ENCODE results near the gene PRELP.

The PRELP gene

DNA sequence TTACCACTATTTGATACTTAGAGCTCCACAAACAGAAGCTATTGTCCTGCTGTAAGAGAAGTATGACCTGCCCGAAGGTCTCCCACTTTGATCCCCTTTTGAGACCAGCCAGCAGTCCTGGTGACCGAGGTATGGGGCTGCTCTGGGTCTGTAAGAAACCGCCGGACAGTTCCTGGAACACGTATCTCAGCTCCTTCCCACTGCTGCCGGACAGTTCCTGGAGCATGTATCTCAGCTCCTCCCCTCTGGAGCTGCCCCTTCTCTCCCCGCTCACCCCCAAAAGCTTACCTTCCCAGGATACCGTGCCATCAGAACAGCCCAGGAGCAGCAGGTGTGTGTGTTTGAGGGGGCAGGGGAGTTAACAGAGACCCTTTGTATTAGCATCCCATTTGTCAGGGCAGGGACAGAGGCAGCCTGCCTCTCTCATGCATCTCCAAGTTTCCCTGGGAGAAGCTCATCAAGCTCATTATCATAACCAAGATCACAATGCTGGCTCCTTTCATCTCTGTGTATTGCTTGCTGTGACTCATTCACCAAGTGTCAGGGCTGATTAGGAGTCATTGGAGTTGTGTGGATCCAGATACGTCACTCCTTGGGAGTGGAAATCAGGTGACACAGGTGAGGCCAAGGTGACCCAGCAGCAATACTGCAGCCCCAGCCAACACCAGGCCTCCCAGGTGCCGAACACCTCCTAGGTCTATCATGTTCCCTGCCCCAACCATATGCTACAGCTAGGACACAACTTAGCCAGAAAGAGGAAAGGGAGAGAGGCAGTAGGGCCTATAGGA lies 43.6 kb downstream of the PRELP start:
- Histone ChIP-seq H3K4me1 (ENCODE audit: control insufficient read depth in 1 of 2, insufficient read depth in 2 of 2, low read length in 2 of 2) (peaks cover 10 to 43% of the 10 kb centered on the region in 2 donors), H3K27me3 (ENCODE audit: low read depth, low read length) (no peaks in the 10 kb centered on the region), H3K27ac (ENCODE audit: low read length) (no peak overlapping the region), H3K36me3 (ENCODE audit: control insufficient read depth in 1 of 2, insufficient read depth in 2 of 2, low read length in 2 of 2) (no peaks in the 10 kb centered on the region), H3K4me3 (ENCODE audit: low read depth in 1 of 2, low read length in 2 of 2) (no peak overlapping the region), H3K9me3 (ENCODE audit: control insufficient read depth in 1 of 2, low read length in 2 of 2) (no peaks in the 10 kb centered on the region)

DNA sequence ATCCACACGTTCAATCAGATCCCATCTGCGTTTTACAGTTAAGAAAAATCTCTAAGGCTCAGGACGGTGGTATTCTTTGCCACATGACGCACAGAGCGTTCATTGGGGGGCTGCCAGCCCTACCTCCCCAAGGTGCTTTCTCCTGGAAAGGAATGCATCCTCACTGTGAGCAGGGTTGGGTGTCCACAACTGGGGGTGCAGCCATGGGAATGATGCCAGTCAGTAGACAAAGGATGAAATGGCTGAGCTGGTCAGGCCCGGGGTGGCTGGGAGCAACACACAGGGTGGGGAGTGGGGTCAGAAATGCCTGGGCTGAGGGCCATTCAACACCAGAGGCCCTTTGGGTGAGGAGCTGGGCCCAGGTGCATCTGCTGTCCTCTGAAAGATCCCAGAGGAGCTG lies 44.3 kb downstream of the PRELP start:
- H3K36me3 ChIP-seq (ENCODE audit: control insufficient read depth in 1 of 2, insufficient read depth in 2 of 2, low read length in 2 of 2), result no peaks in the 10 kb centered on the region
- H3K4me3 ChIP-seq (ENCODE audit: low read depth in 1 of 2, low read length in 2 of 2), result no peak overlapping the region
- peaks cover 10 to 47% of the 10 kb centered on the region in 2 donors for H3K4me1 ChIP-seq (ENCODE audit: control insufficient read depth in 1 of 2, insufficient read depth in 2 of 2, low read length in 2 of 2)

GRCh38 chr1:203520315-203520714 lies 44.7 kb downstream of the PRELP start:
- Histone ChIP-seq H3K36me3 (ENCODE audit: control insufficient read depth in 1 of 2, insufficient read depth in 2 of 2, low read length in 2 of 2) (no peaks in the 10 kb centered on the region), H3K4me1 (ENCODE audit: control insufficient read depth in 1 of 2, insufficient read depth in 2 of 2, low read length in 2 of 2) (peaks cover 10 to 51% of the 10 kb centered on the region in 2 donors), H3K9me3 (ENCODE audit: control insufficient read depth in 1 of 2, low read length in 2 of 2) (no peaks in the 10 kb centered on the region), H3K4me3 (ENCODE audit: low read depth in 1 of 2, low read length in 2 of 2) (no peak overlapping the region), H3K27me3 (ENCODE audit: low read depth, low read length) (no peaks in the 10 kb centered on the region), H3K27ac (ENCODE audit: low read length) (no peak overlapping the region)

More for the DNA sequence above, 44.3 kb downstream of the PRELP start:
- H3K9me3 ChIP-seq (ENCODE audit: control insufficient read depth in 1 of 2, low read length in 2 of 2), result no peaks in the 10 kb centered on the region
- H3K27ac ChIP-seq (ENCODE audit: low read length), result no peak overlapping the region
- no peaks in the 10 kb centered on the region for H3K27me3 ChIP-seq (ENCODE audit: low read depth, low read length)

- Histone ChIP-seq H3K4me3 (ENCODE audit: low read depth in 1 of 2, low read length in 2 of 2) (no peak overlapping the region), H3K27me3 (ENCODE audit: low read depth, low read length) (no peaks in the 10 kb centered on the region), H3K27ac (ENCODE audit: low read length) (no peak overlapping the region), H3K36me3 (ENCODE audit: control insufficient read depth in 1 of 2, insufficient read depth in 2 of 2, low read length in 2 of 2) (no peaks in the 10 kb centered on the region), H3K4me1 (ENCODE audit: control insufficient read depth in 1 of 2, insufficient read depth in 2 of 2, low read length in 2 of 2) (peaks cover 10 to 46% of the 10 kb centered on the region in 2 donors), H3K9me3 (ENCODE audit: control insufficient read depth in 1 of 2, low read length in 2 of 2) (no peaks in the 10 kb centered on the region)
Measured at GRCh38 chr1:203521074-203521794, 45.6 kb downstream of the PRELP start.

GRCh38 chr1:203521812-203522211 lies 46.2 kb downstream of the PRELP start:
- H3K9me3 ChIP-seq (ENCODE audit: control insufficient read depth in 1 of 2, low read length in 2 of 2), result no peaks in the 10 kb centered on the region
- no peaks in the 10 kb centered on the region for H3K27me3 ChIP-seq (ENCODE audit: low read depth, low read length)
- H3K4me1 ChIP-seq (ENCODE audit: control insufficient read depth in 1 of 2, insufficient read depth in 2 of 2, low read length in 2 of 2), result peaks cover 10 to 40% of the 10 kb centered on the region in 2 donors
- H3K36me3 ChIP-seq (ENCODE audit: control insufficient read depth in 1 of 2, insufficient read depth in 2 of 2, low read length in 2 of 2), result no peaks in the 10 kb centered on the region
- H3K4me3 ChIP-seq (ENCODE audit: low read depth in 1 of 2, low read length in 2 of 2), result no peak overlapping the region
- no peak overlapping the region for H3K27ac ChIP-seq (ENCODE audit: low read length)

DNA sequence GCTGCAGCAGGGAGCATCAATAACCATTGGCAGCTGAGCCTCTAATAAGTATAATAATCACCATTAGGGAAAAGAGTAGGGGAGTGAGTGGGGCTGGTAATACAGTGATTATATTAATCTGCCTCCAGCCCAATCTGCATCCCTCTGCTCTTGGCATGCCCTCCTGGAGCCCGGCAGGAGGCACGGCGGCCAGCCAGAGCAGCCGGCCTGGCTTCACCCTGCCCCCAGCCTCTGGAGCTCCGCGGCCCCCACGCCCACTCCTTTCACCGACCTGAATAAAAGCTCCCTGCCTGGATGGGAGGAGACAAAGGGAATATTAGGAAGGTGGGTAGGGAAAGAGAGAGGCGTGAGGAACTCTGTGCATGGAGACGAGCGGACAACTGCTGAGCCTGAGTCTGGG lies 46.6 kb downstream of the PRELP start:
- no peaks in the 10 kb centered on the region for H3K9me3 ChIP-seq (ENCODE audit: control insufficient read depth in 1 of 2, low read length in 2 of 2)
- no peaks in the 10 kb centered on the region for H3K36me3 ChIP-seq (ENCODE audit: control insufficient read depth in 1 of 2, insufficient read depth in 2 of 2, low read length in 2 of 2)
- H3K4me3 ChIP-seq (ENCODE audit: low read depth in 1 of 2, low read length in 2 of 2), result no peak overlapping the region
- H3K4me1 ChIP-seq (ENCODE audit: control insufficient read depth in 1 of 2, insufficient read depth in 2 of 2, low read length in 2 of 2), result peaks cover 10 to 40% of the 10 kb centered on the region in 2 donors
- no peak overlapping the region for H3K27ac ChIP-seq (ENCODE audit: low read length)
- no peaks in the 10 kb centered on the region for H3K27me3 ChIP-seq (ENCODE audit: low read depth, low read length)

DNA sequence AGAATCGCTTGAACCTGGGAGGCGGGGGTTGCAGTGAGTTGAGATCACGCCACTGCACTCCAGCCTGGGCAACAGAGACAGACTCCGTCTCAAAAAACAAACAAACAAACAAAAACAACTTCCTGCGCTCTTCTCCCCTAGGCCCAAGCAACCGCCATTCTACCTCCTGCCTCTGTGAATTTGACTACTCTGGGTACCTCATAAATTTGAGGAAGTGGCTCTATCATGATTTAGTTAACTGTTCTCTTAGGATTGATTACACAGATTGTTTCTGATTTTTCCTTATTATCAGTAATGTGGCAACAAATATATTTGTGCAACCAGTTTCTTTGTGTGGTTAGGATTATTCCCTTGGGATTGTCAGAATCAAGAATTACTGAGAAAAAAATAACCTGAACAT lies 48.1 kb downstream of the PRELP start:
- H3K9me3 ChIP-seq (ENCODE audit: control insufficient read depth in 1 of 2, low read length in 2 of 2), result no peaks in the 10 kb centered on the region
- no peaks in the 10 kb centered on the region for H3K27me3 ChIP-seq (ENCODE audit: low read depth, low read length)
- H3K4me1 ChIP-seq (ENCODE audit: control insufficient read depth in 1 of 2, insufficient read depth in 2 of 2, low read length in 2 of 2), result peaks cover 10 to 40% of the 10 kb centered on the region in 2 donors
- H3K27ac ChIP-seq (ENCODE audit: low read length), result no peak overlapping the region
- no peaks in the 10 kb centered on the region for H3K36me3 ChIP-seq (ENCODE audit: control insufficient read depth in 1 of 2, insufficient read depth in 2 of 2, low read length in 2 of 2)
- no peak overlapping the region for H3K4me3 ChIP-seq (ENCODE audit: low read depth in 1 of 2, low read length in 2 of 2)

GRCh38 chr1:203524152-203524551 lies 48.5 kb downstream of the PRELP start:
- peaks cover 10 to 40% of the 10 kb centered on the region in 2 donors for H3K4me1 ChIP-seq (ENCODE audit: control insufficient read depth in 1 of 2, insufficient read depth in 2 of 2, low read length in 2 of 2)
- no peak overlapping the region for H3K4me3 ChIP-seq (ENCODE audit: low read depth in 1 of 2, low read length in 2 of 2)
- no peaks in the 10 kb centered on the region for H3K9me3 ChIP-seq (ENCODE audit: control insufficient read depth in 1 of 2, low read length in 2 of 2)
- no peaks in the 10 kb centered on the region for H3K36me3 ChIP-seq (ENCODE audit: control insufficient read depth in 1 of 2, insufficient read depth in 2 of 2, low read length in 2 of 2)
- H3K27ac ChIP-seq (ENCODE audit: low read length), result peak overlapping the region; percentile 70
- H3K27me3 ChIP-seq (ENCODE audit: low read depth, low read length), result no peaks in the 10 kb centered on the region

DNA sequence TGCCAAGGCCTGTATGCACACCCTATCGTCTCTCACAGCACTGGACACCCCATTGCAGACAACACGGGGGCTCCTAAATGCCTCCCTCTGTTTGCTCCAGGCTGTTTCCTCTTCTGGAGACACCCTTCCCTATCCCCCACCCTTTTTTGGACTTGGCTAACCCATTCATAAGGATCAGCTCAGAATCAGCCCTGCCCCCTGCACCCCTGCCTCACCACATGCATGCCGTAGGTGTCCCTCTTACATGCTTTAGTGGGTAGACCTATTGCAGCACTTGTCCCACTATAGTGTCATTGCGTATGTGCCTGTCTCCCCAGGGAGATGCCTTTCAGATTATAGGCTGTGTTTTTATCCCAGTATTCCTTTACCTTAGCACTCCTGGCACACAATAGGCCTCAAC lies 49.2 kb downstream of the PRELP start:
- H3K4me1 ChIP-seq (ENCODE audit: control insufficient read depth in 1 of 2, insufficient read depth in 2 of 2, low read length in 2 of 2), result peaks cover 10 to 40% of the 10 kb centered on the region in 2 donors
- H3K4me3 ChIP-seq (ENCODE audit: low read depth in 1 of 2, low read length in 2 of 2), result no peak overlapping the region
- peak overlapping the region; percentile 70 for H3K27ac ChIP-seq (ENCODE audit: low read length)
- H3K36me3 ChIP-seq (ENCODE audit: control insufficient read depth in 1 of 2, insufficient read depth in 2 of 2, low read length in 2 of 2), result no peaks in the 10 kb centered on the region
- no peaks in the 10 kb centered on the region for H3K9me3 ChIP-seq (ENCODE audit: control insufficient read depth in 1 of 2, low read length in 2 of 2)
- no peaks in the 10 kb centered on the region for H3K27me3 ChIP-seq (ENCODE audit: low read depth, low read length)

GRCh38 chr1:203525685-203526084 lies 50.1 kb downstream of the PRELP start:
- Histone ChIP-seq H3K27ac (ENCODE audit: low read length) (no peak overlapping the region), H3K9me3 (ENCODE audit: control insufficient read depth in 1 of 2, low read length in 2 of 2) (no peaks in the 10 kb centered on the region), H3K4me1 (ENCODE audit: control insufficient read depth in 1 of 2, insufficient read depth in 2 of 2, low read length in 2 of 2) (peaks cover 6 to 35% of the 10 kb centered on the region in 2 donors), H3K27me3 (ENCODE audit: low read depth, low read length) (no peaks in the 10 kb centered on the region), H3K36me3 (ENCODE audit: control insufficient read depth in 1 of 2, insufficient read depth in 2 of 2, low read length in 2 of 2) (no peaks in the 10 kb centered on the region), H3K4me3 (ENCODE audit: low read depth in 1 of 2, low read length in 2 of 2) (no peak overlapping the region)

GRCh38 chr1:203526130-203526529 lies 50.5 kb downstream of the PRELP start:
- no peak overlapping the region for H3K27ac ChIP-seq (ENCODE audit: low read length)
- H3K4me1 ChIP-seq (ENCODE audit: control insufficient read depth in 1 of 2, insufficient read depth in 2 of 2, low read length in 2 of 2), result peaks cover 5 to 31% of the 10 kb centered on the region in 2 donors

More at GRCh38 chr1:203526130-203526529, 50.5 kb downstream of the PRELP start:
- Histone ChIP-seq H3K36me3 (ENCODE audit: control insufficient read depth in 1 of 2, insufficient read depth in 2 of 2, low read length in 2 of 2) (no peaks in the 10 kb centered on the region), H3K9me3 (ENCODE audit: control insufficient read depth in 1 of 2, low read length in 2 of 2) (no peaks in the 10 kb centered on the region), H3K4me3 (ENCODE audit: low read depth in 1 of 2, low read length in 2 of 2) (no peak overlapping the region), H3K27me3 (ENCODE audit: low read depth, low read length) (no peaks in the 10 kb centered on the region)
